BLaER1 treated with 17β-estradiol and CSF1 and Interleukin-3, amounts not matched to agents 10 nM and 100 nM (cell line): ENCODE measurements around the gene PILRA.

ENCODE experiments used
- H3K27ac ChIP-seq, 11 experiments: shearing (Covaris generic); formaldehyde crosslinking; 2 replicates each; pipeline ENCODE4 v1.8.1; 2022
- H3K27me3 ChIP-seq, 11 experiments: shearing (Covaris generic); formaldehyde crosslinking; 2 replicates each; pipeline ENCODE4 v1.8.1; 2022
- H3K36me3 ChIP-seq, 11 experiments: shearing (Covaris generic); formaldehyde crosslinking; 2 replicates each; pipeline ENCODE4 v1.8.1; 2022
- H3K4me1 ChIP-seq, 10 experiments: shearing (Covaris generic); formaldehyde crosslinking; 2 replicates each; pipeline ENCODE4 v1.8.1; 2022
- H3K4me2 ChIP-seq, 11 experiments: shearing (Covaris generic); formaldehyde crosslinking; 2 replicates each; pipeline ENCODE4 v1.8.1; 2022
- H3K4me3 ChIP-seq, 10 experiments: shearing (Covaris generic); formaldehyde crosslinking; 2 replicates each; pipeline ENCODE4 v1.8.1; 2022
- H3K9ac ChIP-seq, 11 experiments: shearing (Covaris generic); formaldehyde crosslinking; 2 replicates each; pipeline ENCODE4 v1.8.1; 2022
- H3K9me3 ChIP-seq, 11 experiments: shearing (Covaris generic); formaldehyde crosslinking; replicated peaks in 1 of 11; 2 replicates each; pipeline ENCODE4 v1.8.1; 2022
- H4K20me1 ChIP-seq, 11 experiments: shearing (Covaris generic); formaldehyde crosslinking; 2 replicates each; pipeline ENCODE4 v1.8.1; 2022
- Cebpa-rat ChIP-seq, 11 experiments: shearing (Covaris generic); IDR thresholded peaks; 2 replicates each; pipeline ENCODE4 v1.8.1; 2022

PILRA gene

DNA sequence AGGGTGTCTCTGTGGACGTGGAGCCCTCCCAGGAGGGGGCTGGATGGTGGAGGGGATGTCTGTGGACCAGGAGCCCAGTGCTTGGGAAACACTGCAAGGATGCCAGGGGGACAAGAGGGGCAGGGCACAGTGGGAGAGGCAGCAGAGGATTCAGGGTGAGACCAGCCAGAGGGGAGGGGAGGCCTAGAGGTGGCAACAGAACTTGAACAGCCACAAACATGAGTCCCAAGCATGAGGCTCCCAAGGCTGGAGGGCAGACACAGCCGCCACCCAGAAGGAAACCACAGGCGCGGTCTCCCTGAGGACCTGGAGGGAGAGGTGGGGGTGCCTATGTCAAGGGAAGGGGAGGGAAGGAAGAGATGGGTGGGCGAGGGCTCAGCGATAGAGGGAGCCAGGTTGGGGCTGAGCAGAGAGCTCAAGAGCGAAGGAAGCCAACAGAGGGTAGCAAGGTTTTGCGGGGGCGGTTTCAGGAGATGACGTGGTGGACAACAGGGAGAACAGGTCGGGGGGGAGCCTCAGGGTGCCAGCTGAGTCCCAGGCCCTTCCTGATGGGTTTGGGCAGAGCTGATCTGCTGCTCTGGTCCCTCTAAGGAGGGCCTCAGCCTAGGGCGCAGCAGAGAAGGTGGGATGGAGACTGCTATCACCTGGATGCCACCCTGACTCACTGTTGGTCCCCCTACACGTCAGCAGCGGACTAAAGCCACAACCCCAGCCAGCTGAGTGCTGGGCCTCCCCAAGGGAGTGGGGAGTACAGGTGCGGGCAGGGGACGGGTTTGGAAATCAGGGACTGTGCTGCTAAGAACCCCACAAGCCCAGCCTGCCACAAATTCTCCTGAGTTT is 6.7 kb upstream of the PILRA start:
- peak overlapping the region in 5 of 10 experiments; percentile 6 to 52 (median 24); a peak in 5 of 20 replicates for H3K4me3 ChIP-seq
- H3K9ac ChIP-seq, result peak overlapping the region; percentile 73 to 82 (median 79)
- peak overlapping the region; percentile 85 to 98 (median 92) for H3K27ac ChIP-seq
- TF ChIP-seq Cebpa-rat (IDR thresholded peaks at IDR 0.05), result no peak
- H3K36me3 ChIP-seq, result peaks cover 14 to 38% (median 34%) of the 10 kb centered on the region in 11 experiments
- H3K4me1 ChIP-seq, result peaks cover 75 to 83% (median 79%) of the 10 kb centered on the region in 10 experiments
- H3K27me3 ChIP-seq, result no peaks in the 10 kb centered on the region
- peaks cover 0 to 27% (median 0%) of the 10 kb centered on the region in 11 experiments; a peak in 5 of 22 replicates for H4K20me1 ChIP-seq
- no peaks in the 10 kb centered on the region for H3K9me3 ChIP-seq
- H3K4me2 ChIP-seq, result peak overlapping the region; percentile 88 to 99 (median 96)

- H3K4me2 ChIP-seq, result peak overlapping the region; percentile 88 to 99 (median 96)
- no peaks in the 10 kb centered on the region for H3K27me3 ChIP-seq
- peaks cover 0 to 27% (median 0%) of the 10 kb centered on the region in 11 experiments; a peak in 5 of 22 replicates for H4K20me1 ChIP-seq
- H3K36me3 ChIP-seq, result peaks cover 8 to 32% (median 28%) of the 10 kb centered on the region in 11 experiments
- no peak for TF ChIP-seq Cebpa-rat (IDR thresholded peaks at IDR 0.05)
- H3K27ac ChIP-seq, result peak overlapping the region; percentile 85 to 98 (median 92)
- H3K9ac ChIP-seq, result peak overlapping the region; percentile 73 to 82 (median 79); a peak in 21 of 22 replicates
- H3K4me1 ChIP-seq, result peaks cover 81 to 89% (median 85%) of the 10 kb centered on the region in 10 experiments
- no peaks in the 10 kb centered on the region for H3K9me3 ChIP-seq
- no peak overlapping the region for H3K4me3 ChIP-seq
These were observed 6.1 kb upstream of the PILRA start for GRCh38 chr7:100367251-100367620.

- Histone ChIP-seq H3K36me3 (peaks cover under 1 to 25% (median 20%) of the 10 kb centered on the region in 11 experiments; a peak in 21 of 22 replicates), H3K4me2 (peak overlapping the region; percentile 88 to 99 (median 96)), H3K9ac (peak overlapping the region; percentile 73 to 82 (median 79)), H3K27ac (peak overlapping the region; percentile 85 to 98 (median 92)), H3K4me1 (peaks cover 88 to 96% (median 92%) of the 10 kb centered on the region in 10 experiments), H3K4me3 (no peak overlapping the region), H3K9me3 (no peaks in the 10 kb centered on the region), H3K27me3 (no peaks in the 10 kb centered on the region), H4K20me1 (peaks cover 0 to 27% (median 0%) of the 10 kb centered on the region in 11 experiments; a peak in 5 of 22 replicates)
- 0 out of 22 replicates have a peak, but pooled peaks of 1 of the 11 experiments have one; percentile 23 for TF ChIP-seq Cebpa-rat (IDR thresholded peaks at IDR 0.05)
These were observed 5.3 kb upstream of the PILRA start for GRCh38 chr7:100367676-100368613.

DNA sequence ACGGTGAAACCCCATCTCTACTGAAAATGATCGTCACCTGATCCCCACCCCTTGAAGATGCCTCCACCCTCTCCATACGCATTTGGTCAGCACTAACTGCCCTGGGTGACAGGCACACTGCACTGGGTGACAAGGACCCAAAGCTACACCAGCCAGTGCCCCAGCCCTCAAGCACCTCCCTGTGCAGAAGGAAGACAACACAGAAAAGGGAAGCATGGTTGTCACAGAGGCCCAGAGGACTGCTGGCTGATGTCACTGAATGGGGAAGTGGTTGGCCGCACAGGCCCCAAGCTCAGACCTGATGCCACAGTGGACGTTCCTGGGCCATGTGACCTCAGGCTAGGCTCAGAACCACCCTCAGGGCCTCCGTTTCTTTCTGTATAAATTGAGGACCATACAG is 4.2 kb upstream of the PILRA start:
- Histone ChIP-seq H3K27me3 (no peaks in the 10 kb centered on the region), H3K9me3 (no peaks in the 10 kb centered on the region), H3K9ac (peak overlapping the region; percentile 73 to 82 (median 79)), H3K36me3 (peaks cover 0 to 13% (median 9%) of the 10 kb centered on the region in 11 experiments; a peak in 16 of 22 replicates), H3K4me1 (peaks cover 92 to 100% (median 100%) of the 10 kb centered on the region in 10 experiments), H3K4me3 (peak overlapping the region in 1 of 10 experiments; percentile 12; a peak in 1 of 20 replicates), H3K4me2 (peak overlapping the region; percentile 88 to 99 (median 96)), H4K20me1 (peaks cover 0 to 27% (median 0%) of the 10 kb centered on the region in 11 experiments; a peak in 5 of 22 replicates), H3K27ac (peak overlapping the region; percentile 85 to 98 (median 92))
- TF ChIP-seq Cebpa-rat (IDR thresholded peaks at IDR 0.05), result no peak

DNA sequence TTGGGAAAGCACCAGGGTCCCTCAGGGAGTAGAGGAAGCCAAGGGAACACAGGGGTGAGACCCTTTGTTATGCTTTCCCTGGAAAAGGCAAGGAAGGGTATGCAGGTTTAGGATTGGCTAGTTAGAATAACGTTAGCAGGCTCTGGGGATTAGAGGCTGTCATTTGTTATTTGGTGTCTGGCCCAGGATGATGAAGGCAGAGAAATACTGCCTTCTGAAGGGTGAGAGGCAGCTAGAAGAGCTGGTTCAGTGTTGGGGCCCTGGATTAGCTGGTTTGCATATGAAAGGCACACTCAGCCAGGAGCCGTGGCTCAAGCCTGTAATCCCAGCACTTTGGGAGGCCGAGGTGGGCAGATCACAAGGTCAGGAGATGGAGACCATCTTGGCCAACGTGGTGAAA is 3.0 kb upstream of the PILRA start:
- peaks cover 0 to 12% (median 0%) of the 10 kb centered on the region in 11 experiments; a peak in 4 of 22 replicates for H3K36me3 ChIP-seq
- peak overlapping the region; percentile 88 to 99 (median 96) for H3K4me2 ChIP-seq
- TF ChIP-seq Cebpa-rat (IDR thresholded peaks at IDR 0.05), result no peak
- peak overlapping the region; percentile 18 to 82 (median 79); a peak in 18 of 22 replicates for H3K9ac ChIP-seq
- peaks cover 82 to 100% (median 96%) of the 10 kb centered on the region in 10 experiments for H3K4me1 ChIP-seq
- H3K27me3 ChIP-seq, result no peaks in the 10 kb centered on the region
- H3K4me3 ChIP-seq, result no peak overlapping the region
- H4K20me1 ChIP-seq, result peaks cover 0 to 27% (median 0%) of the 10 kb centered on the region in 11 experiments; a peak in 5 of 22 replicates
- H3K27ac ChIP-seq, result peak overlapping the region; percentile 85 to 98 (median 92)
- H3K9me3 ChIP-seq, result no peaks in the 10 kb centered on the region

GRCh38 chr7:100370746-100371145 is 2.5 kb upstream of the PILRA start:
- peak overlapping the region; percentile 85 to 98 (median 92) for H3K27ac ChIP-seq
- H3K9me3 ChIP-seq, result no peaks in the 10 kb centered on the region
- peak overlapping the region in 9 of 11 experiments; percentile 22 to 82 (median 79); a peak in 10 of 22 replicates for H3K9ac ChIP-seq

GRCh38 chr7:100371561-100372171 is 1.6 kb upstream of the PILRA start:
- no peak for TF ChIP-seq Cebpa-rat (IDR thresholded peaks at IDR 0.05)
- Histone ChIP-seq H4K20me1 (peaks cover 0 to 22% (median 0%) of the 10 kb centered on the region in 11 experiments; a peak in 3 of 22 replicates), H3K27ac (peak overlapping the region; percentile 85 to 98 (median 92)), H3K9ac (peak overlapping the region; percentile 58 to 87 (median 74); a peak in 20 of 22 replicates), H3K27me3 (no peaks in the 10 kb centered on the region), H3K4me2 (peak overlapping the region; percentile 78 to 99 (median 96)), H3K4me1 (peaks cover 75 to 100% (median 84%) of the 10 kb centered on the region in 10 experiments), H3K9me3 (no peaks in the 10 kb centered on the region), H3K36me3 (peaks cover 0 to 24% (median 0%) of the 10 kb centered on the region in 11 experiments; a peak in 4 of 22 replicates), H3K4me3 (0 out of 20 replicates have a peak overlapping the region, but pooled peaks of 1 of the 10 experiments have one; percentile 36)

More at GRCh38 chr7:100370746-100371145, 2.5 kb upstream of the PILRA start:
- Histone ChIP-seq H3K36me3 (peaks cover 0 to 16% (median 0%) of the 10 kb centered on the region in 11 experiments; a peak in 3 of 22 replicates), H3K4me2 (peak overlapping the region; percentile 88 to 99 (median 96); a peak in 20 of 22 replicates), H3K27me3 (no peaks in the 10 kb centered on the region), H4K20me1 (peaks cover 0 to 27% (median 0%) of the 10 kb centered on the region in 11 experiments; a peak in 5 of 22 replicates), H3K4me3 (no peak overlapping the region), H3K4me1 (peaks cover 82 to 100% (median 92%) of the 10 kb centered on the region in 10 experiments)
- TF ChIP-seq Cebpa-rat (IDR thresholded peaks at IDR 0.05), result no peak
